BLaER1 treated with 17β-estradiol and CSF1 and Interleukin-3, amounts not matched to agents 10 nM and 100 nM (cell line): ENCODE measurements around the gene GPX3.

Experiments used
- H3K27ac ChIP-seq, 11 experiments: shearing (Covaris generic); formaldehyde crosslinking; 2 replicates each; pipeline ENCODE4 v1.8.1; 2022
- H3K27me3 ChIP-seq, 11 experiments: shearing (Covaris generic); formaldehyde crosslinking; 2 replicates each; pipeline ENCODE4 v1.8.1; 2022
- H3K36me3 ChIP-seq, 11 experiments: shearing (Covaris generic); formaldehyde crosslinking; 2 replicates each; pipeline ENCODE4 v1.8.1; 2022
- H3K4me1 ChIP-seq, 10 experiments: shearing (Covaris generic); formaldehyde crosslinking; 2 replicates each; pipeline ENCODE4 v1.8.1; 2022
- H3K4me2 ChIP-seq, 11 experiments: shearing (Covaris generic); formaldehyde crosslinking; 2 replicates each; pipeline ENCODE4 v1.8.1; 2022
- H3K4me3 ChIP-seq, 10 experiments: shearing (Covaris generic); formaldehyde crosslinking; 2 replicates each; pipeline ENCODE4 v1.8.1; 2022
- H3K9ac ChIP-seq, 11 experiments: shearing (Covaris generic); formaldehyde crosslinking; 2 replicates each; pipeline ENCODE4 v1.8.1; 2022
- H3K9me3 ChIP-seq, 11 experiments: shearing (Covaris generic); formaldehyde crosslinking; replicated peaks in 1 of 11; 2 replicates each; pipeline ENCODE4 v1.8.1; 2022
- H4K20me1 ChIP-seq, 11 experiments: shearing (Covaris generic); formaldehyde crosslinking; 2 replicates each; pipeline ENCODE4 v1.8.1; 2022
- Cebpa-rat ChIP-seq, 11 experiments: shearing (Covaris generic); IDR thresholded peaks; 2 replicates each; pipeline ENCODE4 v1.8.1; 2022

GPX3 gene

DNA sequence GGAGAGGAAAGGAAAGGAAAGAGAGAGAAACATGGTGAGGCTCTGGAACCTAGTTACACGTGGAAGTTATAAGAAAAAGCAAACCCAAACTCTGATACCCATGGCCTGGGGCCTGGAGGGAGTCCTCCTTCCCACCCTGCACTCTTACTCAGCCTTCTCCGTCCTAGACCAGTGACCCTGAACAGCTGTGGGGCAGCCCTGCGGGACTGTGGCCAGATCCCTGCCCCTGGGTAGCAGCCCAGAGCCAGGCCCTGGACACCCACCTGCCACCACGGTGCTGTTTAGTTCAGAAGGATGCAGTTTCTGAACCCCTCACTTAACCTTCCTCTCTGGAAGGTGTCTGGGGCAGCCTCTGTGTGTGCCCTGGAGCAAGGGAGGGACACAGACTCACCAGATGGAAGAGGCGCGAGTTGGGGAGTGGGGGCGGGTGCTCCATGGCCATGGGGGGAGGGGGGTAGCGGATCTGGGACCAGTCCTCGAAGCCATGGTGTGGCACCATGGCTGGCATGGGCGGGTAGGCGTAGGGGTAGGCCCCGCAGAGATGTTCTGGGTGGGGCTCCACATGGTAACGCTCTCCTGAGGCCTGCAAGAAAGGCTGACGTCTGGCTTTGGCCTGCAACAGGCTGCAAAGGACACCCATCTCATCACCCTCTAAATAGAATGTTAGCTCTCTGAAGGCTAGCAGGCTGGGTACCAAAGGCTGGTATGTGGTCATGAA lies 13.0 kb downstream of the GPX3 start:
- Histone ChIP-seq H4K20me1 (peaks cover 0 to 97% (median 0%) of the 10 kb centered on the region in 11 experiments; a peak in 11 of 22 replicates), H3K4me2 (no peak overlapping the region), H3K9me3 (no peaks in the 10 kb centered on the region), H3K27me3 (no peaks in the 10 kb centered on the region), H3K9ac (no peak overlapping the region), H3K4me1 (peaks cover 0 to 5% (median 0%) of the 10 kb centered on the region in 10 experiments; a peak in 2 of 20 replicates), H3K36me3 (peaks cover 98 to 100% (median 99%) of the 10 kb centered on the region in 11 experiments), H3K4me3 (no peak overlapping the region), H3K27ac (no peak overlapping the region)
- no peak for TF ChIP-seq Cebpa-rat (IDR thresholded peaks at IDR 0.05)

DNA sequence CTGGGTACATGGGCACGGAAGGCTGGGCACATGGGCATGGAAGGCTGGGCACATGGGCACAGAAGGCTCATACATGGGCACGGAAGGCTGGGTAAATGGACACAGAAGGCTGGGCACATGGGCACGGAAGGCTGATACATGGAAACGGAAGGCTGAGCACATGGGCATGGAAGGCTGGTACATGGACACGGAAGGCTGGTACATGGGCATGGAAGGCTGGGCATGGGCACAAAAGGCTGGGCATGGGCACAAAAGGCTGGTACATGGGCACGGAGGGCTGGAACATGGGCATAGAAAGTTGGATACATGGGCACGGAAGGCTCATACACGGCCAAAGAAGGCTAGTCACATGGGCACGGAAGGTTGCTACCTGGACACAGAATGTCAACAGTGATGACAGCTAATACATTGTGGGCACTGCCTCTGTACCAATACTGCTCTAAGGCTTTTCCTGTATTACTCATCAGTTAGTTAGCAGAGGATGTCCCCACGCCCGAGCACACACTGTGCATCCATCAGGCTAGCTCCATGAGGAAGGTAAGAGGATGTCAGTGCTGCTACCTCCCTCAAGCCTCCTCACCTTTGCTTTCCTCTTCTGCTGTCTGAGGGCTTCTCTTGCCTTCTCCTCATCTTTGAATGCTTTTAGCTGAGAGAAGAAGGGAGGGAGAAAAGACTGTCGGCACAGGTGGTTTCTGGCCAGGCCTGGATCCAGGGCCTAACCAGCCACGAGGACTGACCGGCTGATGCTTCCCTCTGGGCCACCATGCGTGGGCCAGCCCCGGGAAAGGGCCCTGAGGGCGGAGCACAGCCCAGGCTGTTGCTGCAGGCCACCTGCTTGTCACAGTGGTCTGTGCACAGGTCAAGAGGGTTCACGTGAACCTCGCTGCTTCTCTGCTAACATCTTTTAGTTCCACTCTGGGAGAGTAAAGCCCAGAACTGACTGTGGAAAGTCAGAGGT lies 14.3 kb downstream of the GPX3 start:
- Histone ChIP-seq H3K9me3 (no peaks in the 10 kb centered on the region), H3K27ac (no peak overlapping the region), H3K36me3 (peaks cover 98 to 100% (median 99%) of the 10 kb centered on the region in 11 experiments), H3K27me3 (no peaks in the 10 kb centered on the region), H3K4me2 (no peak overlapping the region), H3K4me1 (peaks cover 0 to 4% (median 0%) of the 10 kb centered on the region in 10 experiments; a peak in 1 of 20 replicates), H3K9ac (no peak overlapping the region), H4K20me1 (peaks cover 0 to 97% (median 6%) of the 10 kb centered on the region in 11 experiments; a peak in 11 of 22 replicates), H3K4me3 (no peak overlapping the region)
- TF ChIP-seq Cebpa-rat (IDR thresholded peaks at IDR 0.05) = no peak

DNA sequence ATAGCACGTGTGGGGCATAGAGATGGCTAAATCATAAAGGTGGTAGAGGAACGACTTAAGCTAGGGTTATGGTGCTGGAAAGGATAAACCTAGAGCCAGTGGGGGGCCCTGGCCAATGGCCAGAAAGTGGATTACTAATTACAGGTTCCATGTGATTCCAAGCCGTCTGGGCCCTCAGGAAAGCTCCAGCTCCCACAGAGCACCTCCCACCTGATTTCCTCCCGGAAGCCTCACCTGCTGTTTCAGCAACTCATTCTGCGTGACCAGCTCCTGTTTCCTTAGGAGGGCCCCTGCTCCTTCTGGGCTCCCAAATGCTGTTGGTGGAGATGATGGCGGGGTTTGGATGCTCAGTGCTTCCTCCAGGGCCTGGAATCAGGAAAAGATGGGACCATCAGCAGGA lies 16.2 kb downstream of the GPX3 start:
- Histone ChIP-seq H4K20me1 (peaks cover 0 to 97% (median 6%) of the 10 kb centered on the region in 11 experiments; a peak in 9 of 22 replicates), H3K4me2 (no peak overlapping the region), H3K27me3 (no peaks in the 10 kb centered on the region), H3K9me3 (no peaks in the 10 kb centered on the region), H3K4me3 (no peak overlapping the region), H3K4me1 (peaks cover 0 to 4% (median 0%) of the 10 kb centered on the region in 10 experiments; a peak in 1 of 20 replicates), H3K36me3 (peaks cover 98 to 100% (median 99%) of the 10 kb centered on the region in 11 experiments), H3K9ac (no peak overlapping the region), H3K27ac (no peak overlapping the region)
- TF ChIP-seq Cebpa-rat (IDR thresholded peaks at IDR 0.05) = no peak

DNA sequence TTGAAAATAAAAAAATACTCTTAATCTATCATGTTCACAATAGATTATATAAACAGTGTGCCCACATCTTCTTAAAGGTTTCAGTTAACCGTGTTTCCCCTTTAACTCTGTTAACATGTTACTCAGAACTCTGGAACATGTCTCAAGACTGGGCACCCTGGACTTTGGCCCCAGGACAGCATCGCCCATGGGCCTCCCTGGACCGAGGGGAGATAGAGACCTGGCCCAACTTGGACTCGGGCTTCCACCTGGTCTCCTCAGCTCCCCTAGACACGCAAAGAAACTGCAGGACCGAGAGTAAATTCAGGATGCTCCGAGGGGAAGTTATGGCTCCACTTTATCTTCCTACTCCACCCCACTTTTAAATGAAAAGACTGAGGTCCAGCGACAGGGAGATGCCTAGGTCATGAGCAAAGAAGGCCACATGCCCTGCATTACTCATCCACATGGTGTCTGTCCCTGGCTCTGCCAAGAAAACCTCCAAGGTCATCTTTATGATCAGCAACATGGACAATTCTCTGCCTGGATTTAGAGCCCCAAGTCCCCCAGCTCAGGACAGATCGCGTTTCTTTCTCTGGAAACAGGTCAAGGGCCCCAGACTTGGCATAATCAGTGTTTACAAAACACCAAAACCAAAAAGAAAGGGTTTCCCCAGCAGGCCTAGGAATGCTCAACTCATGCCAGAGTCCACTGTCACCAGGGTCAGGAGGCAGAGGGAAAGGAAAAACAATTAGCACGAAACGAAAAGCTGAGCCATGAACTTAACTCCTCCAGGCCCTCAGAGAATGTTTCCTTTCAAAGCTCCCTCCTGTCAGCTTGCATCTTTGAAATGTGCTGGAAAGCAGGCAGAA lies 17.4 kb downstream of the GPX3 start:
- Histone ChIP-seq H4K20me1 (peaks cover 0 to 97% (median 6%) of the 10 kb centered on the region in 11 experiments; a peak in 9 of 22 replicates), H3K4me3 (no peak overlapping the region), H3K9me3 (no peaks in the 10 kb centered on the region), H3K9ac (no peak overlapping the region), H3K27ac (no peak overlapping the region; a peak in 1 of 22 replicates), H3K36me3 (peaks cover 98 to 100% (median 99%) of the 10 kb centered on the region in 11 experiments), H3K4me1 (peaks cover 0 to 4% (median 0%) of the 10 kb centered on the region in 10 experiments; a peak in 1 of 20 replicates), H3K27me3 (no peaks in the 10 kb centered on the region), H3K4me2 (no peak overlapping the region)
- no peak for TF ChIP-seq Cebpa-rat (IDR thresholded peaks at IDR 0.05)

DNA sequence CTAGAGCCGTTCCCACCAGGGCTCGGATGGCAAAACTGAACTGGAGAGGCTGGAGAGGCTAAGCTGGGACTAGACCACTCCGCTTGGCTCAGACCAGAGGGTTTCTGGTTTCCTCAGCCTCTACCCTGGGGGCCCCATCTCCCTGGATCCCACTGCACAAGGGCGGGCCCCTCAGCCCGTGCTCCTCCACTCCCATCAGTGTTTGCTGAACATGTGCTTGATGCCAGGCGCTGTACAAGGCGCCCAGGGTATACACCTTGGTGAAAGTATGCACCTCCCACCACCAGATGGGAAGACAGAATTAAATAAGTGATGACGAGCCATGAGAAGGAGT lies 18.0 kb downstream of the GPX3 start:
- Histone ChIP-seq H3K4me1 (peaks cover 0 to 4% (median 0%) of the 10 kb centered on the region in 10 experiments; a peak in 1 of 20 replicates), H3K27me3 (no peaks in the 10 kb centered on the region), H4K20me1 (peaks cover 0 to 100% (median 6%) of the 10 kb centered on the region in 11 experiments; a peak in 10 of 22 replicates), H3K36me3 (peaks cover 100% of the 10 kb centered on the region in 11 experiments), H3K4me3 (no peak overlapping the region), H3K9ac (no peak overlapping the region), H3K9me3 (no peaks in the 10 kb centered on the region), H3K4me2 (no peak overlapping the region), H3K27ac (no peak overlapping the region; a peak in 1 of 22 replicates)
- no peak for TF ChIP-seq Cebpa-rat (IDR thresholded peaks at IDR 0.05)

DNA sequence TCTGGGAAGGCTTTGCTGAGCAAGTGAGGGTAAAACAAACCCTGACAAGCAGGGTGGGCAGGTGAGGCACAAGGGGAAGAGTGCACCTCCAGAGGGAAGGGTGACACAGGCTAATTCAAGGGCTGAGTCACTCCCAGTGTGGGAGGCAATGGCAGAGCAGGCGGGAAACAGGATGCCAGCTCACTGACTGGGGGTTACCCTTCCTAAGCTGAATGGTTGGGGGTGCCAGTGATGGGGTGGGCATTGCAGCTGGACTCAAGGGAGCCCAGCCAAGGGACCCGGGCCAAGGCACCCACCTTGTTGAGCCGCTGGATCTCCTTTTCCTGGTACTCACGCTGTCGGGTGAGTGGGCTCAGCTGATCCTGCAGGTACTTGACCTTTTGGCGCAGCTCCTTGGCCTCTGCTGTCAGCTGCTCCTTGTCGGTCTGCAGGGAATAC lies 18.4 kb downstream of the GPX3 start:
- no peak for TF ChIP-seq Cebpa-rat (IDR thresholded peaks at IDR 0.05)
- H3K4me2 ChIP-seq = no peak overlapping the region
- H3K9ac ChIP-seq = no peak overlapping the region
- H3K27ac ChIP-seq = no peak overlapping the region
- H3K9me3 ChIP-seq = no peaks in the 10 kb centered on the region
- no peak overlapping the region for H3K4me3 ChIP-seq
- H4K20me1 ChIP-seq = peaks cover 0 to 99% (median 6%) of the 10 kb centered on the region in 11 experiments; a peak in 10 of 22 replicates
- peaks cover 0 to 4% (median 0%) of the 10 kb centered on the region in 10 experiments; a peak in 1 of 20 replicates for H3K4me1 ChIP-seq
- peaks cover 100% of the 10 kb centered on the region in 11 experiments for H3K36me3 ChIP-seq
- no peaks in the 10 kb centered on the region for H3K27me3 ChIP-seq

DNA sequence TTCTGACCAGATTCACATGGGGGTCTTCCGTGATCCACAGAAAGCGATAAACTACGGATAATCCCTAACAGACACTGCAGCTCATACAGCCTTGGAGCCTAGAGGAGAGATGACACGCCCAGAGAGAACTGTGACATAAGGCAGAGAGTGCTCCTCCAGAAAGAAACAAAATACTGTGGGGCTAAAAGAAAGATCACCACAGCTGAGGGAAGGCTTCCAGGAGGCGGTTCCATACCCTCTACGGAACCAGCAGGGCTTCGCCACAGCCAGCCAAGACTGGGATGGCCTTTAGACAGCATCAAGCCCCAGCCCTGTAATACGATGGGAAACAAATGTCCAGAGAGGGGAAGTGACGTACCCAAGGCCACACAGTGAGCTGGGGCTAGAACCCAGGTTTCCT lies 19.3 kb downstream of the GPX3 start:
- Histone ChIP-seq H3K9ac (0 out of 22 replicates have a peak overlapping the region, but pooled peaks of 1 of the 11 experiments have one; percentile 24), H3K4me3 (no peak overlapping the region), H3K27me3 (no peaks in the 10 kb centered on the region), H3K4me1 (peaks cover 0 to 4% (median 0%) of the 10 kb centered on the region in 10 experiments; a peak in 1 of 20 replicates), H3K27ac (no peak overlapping the region), H3K36me3 (peaks cover 99 to 100% (median 100%) of the 10 kb centered on the region in 11 experiments), H4K20me1 (peaks cover 0 to 99% (median 4%) of the 10 kb centered on the region in 11 experiments; a peak in 8 of 22 replicates), H3K9me3 (no peaks in the 10 kb centered on the region), H3K4me2 (no peak overlapping the region)
- TF ChIP-seq Cebpa-rat (IDR thresholded peaks at IDR 0.05) = no peak

DNA sequence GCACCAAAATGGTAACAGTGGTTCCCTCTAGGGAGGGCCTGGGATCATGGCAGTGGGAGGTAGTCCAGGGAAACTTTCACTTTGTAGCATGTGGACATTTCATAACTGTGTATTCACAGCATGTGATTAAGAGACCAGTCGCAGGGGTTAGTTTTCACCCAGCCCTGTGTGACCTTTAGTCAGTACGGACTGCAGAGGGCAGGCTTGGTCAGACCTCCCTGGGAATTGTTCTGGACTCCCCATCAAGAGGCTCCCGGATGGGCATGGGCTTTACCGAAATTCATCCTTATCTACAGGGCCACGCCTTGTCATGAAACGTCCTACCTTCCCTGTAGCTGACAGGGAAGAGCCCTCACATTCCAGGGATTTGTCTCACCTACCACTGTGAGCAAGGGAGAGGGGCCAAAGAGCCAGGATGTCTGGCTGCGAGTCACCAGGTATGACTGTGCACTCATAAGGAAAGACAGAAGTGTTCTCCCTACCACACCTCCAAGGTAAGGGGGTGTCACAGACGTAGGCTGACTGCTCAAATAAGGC lies 19.9 kb downstream of the GPX3 start:
- H3K27me3 ChIP-seq = no peaks in the 10 kb centered on the region
- 0 out of 20 replicates have a peak, but pooled peaks cover 0 to 4% (median 0%) of the 10 kb centered on the region in 10 experiments for H3K4me1 ChIP-seq
- peaks cover 0 to 99% (median 4%) of the 10 kb centered on the region in 11 experiments; a peak in 8 of 22 replicates for H4K20me1 ChIP-seq
- no peak overlapping the region for H3K4me2 ChIP-seq
- no peaks in the 10 kb centered on the region for H3K9me3 ChIP-seq
- H3K27ac ChIP-seq = no peak overlapping the region
- peaks cover 99 to 100% (median 100%) of the 10 kb centered on the region in 11 experiments for H3K36me3 ChIP-seq
- TF ChIP-seq Cebpa-rat (IDR thresholded peaks at IDR 0.05) = no peak
- H3K4me3 ChIP-seq = no peak overlapping the region
- H3K9ac ChIP-seq = no peak overlapping the region; a peak in 1 of 22 replicates
